ENCODE results near the gene FAM25A. TPM values are rescaled to one million over a fixed set of nuclear protein-coding genes. Genes with fewer than 3 reads are reported as not detected.
A peak's percentile ranks its signal among the peaks of the same experiment; 100 is the strongest.
"Not testable (repeated sequence)": the region's sequence is repeated elsewhere in the genome, so short reads cannot be mapped to it uniquely, and the experiment has no call there.

The FAM25A gene
- polyA plus RNA-seq (2013): not detected in 2 replicates

DNA sequence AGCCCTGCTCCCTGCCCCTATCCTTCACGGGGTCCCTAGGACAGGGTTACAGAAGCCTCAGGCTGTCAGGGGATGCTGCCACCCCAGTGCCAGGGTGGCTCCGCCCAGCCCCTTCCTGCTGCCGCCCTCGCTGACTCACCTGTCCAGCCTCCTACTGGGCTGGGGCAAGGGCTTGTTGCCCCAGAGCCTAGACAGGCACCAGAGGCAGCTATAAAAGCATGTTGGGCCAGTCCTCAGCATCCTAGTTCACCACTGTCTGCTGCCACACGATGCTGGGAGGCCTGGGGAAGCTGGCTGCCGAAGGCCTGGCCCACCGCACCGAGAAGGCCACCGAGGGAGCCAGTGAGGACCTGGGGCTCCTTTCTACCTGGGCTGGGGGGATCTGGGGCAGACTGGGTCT is at the start of gene FAM25A:
Gene FAM25A, plus strand, starts transcription at position 239 of the 400 bp plus-strand sequence. Its CDS starts 31 bp downstream, at position 270.
- H3K79me1 ChIP-seq (ENCODE audit: low read length); H4K8ac ChIP-seq (ENCODE audit: low read depth, low read length); H2BK5ac ChIP-seq (ENCODE audit: low read depth, low read length, poor library complexity); H2AK5ac ChIP-seq (ENCODE audit: low read length); H3K4ac ChIP-seq (ENCODE audit: low read depth, low read length); H3K18ac ChIP-seq (ENCODE audit: low read length); H3K4me2 ChIP-seq (ENCODE audit: low read length); H3K4me1 ChIP-seq (ENCODE audit: control insufficient read depth in 1 of 2, insufficient read depth in 2 of 2, low read length in 2 of 2); H3K9ac ChIP-seq (ENCODE audit: low read length); DNase-seq; H3K36me3 ChIP-seq (ENCODE audit: control insufficient read depth in 1 of 2, insufficient read depth in 2 of 2, low read length in 2 of 2); H3K14ac ChIP-seq (ENCODE audit: low read length); H3K4me3 ChIP-seq (ENCODE audit: low read depth, low read length); H3K27ac ChIP-seq (ENCODE audit: low read depth, low read length); H4K91ac ChIP-seq (ENCODE audit: low read depth, low read length); H3K79me2 ChIP-seq (ENCODE audit: control insufficient read depth, insufficient read depth, low read length, poor library complexity); H2AFZ ChIP-seq (ENCODE audit: insufficient read depth, low read length, poor library complexity); H4K12ac ChIP-seq (ENCODE audit: low read depth, low read length); H2BK120ac ChIP-seq (ENCODE audit: insufficient read depth, low read length, poor library complexity); H3K23ac ChIP-seq (ENCODE audit: low read length); H3K9me3 ChIP-seq (ENCODE audit: insufficient read depth, low read depth, low read length); H2BK12ac ChIP-seq (ENCODE audit: low read length); H3K27me3 ChIP-seq (ENCODE audit: insufficient read depth, low read length): not testable (repeated sequence)
- no CpG with 5 or more reads among the region's 9 CpGs for WGBS (ENCODE audit: extremely low coverage, insufficient coverage, insufficient read length)

DNA sequence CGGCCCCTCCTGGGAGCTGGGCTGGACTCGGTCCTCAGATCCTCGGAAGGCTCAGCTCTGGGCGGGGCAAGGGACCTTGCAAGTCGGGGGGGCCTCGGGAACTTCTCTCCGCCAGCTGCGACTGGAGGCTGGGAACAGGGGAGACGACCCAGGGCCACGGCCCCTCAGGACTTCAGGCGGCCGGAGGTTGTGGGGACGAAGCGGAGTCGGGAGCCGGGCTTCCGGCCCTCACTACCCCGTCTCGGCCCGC is 49.2 kb upstream of the FAM25A start:
- Histone ChIP-seq H3K4me1 (ENCODE audit: control insufficient read depth in 1 of 2, insufficient read depth in 2 of 2, low read length in 2 of 2) (peaks cover 10 to 17% of the 10 kb centered on the region in 2 experiments), H3K23ac (ENCODE audit: low read length) (no peak overlapping the region), H4K8ac (ENCODE audit: low read depth, low read length) (peak overlapping the region; percentile 63), H3K27ac (ENCODE audit: low read depth, low read length) (no peak overlapping the region), H3K9ac (ENCODE audit: low read length) (no peak overlapping the region), H3K18ac (ENCODE audit: low read length) (peak overlapping the region; percentile 58), H2BK120ac (ENCODE audit: insufficient read depth, low read length, poor library complexity) (peak overlapping the region; percentile 37), H3K79me2 (ENCODE audit: control insufficient read depth, insufficient read depth, low read length, poor library complexity) (peaks cover 5% of the 10 kb centered on the region), H4K12ac (ENCODE audit: low read depth, low read length) (peak overlapping the region; percentile 63), H3K36me3 (ENCODE audit: control insufficient read depth in 1 of 2, insufficient read depth in 2 of 2, low read length in 2 of 2) (no peaks in the 10 kb centered on the region), H3K4ac (ENCODE audit: low read depth, low read length) (peak overlapping the region; percentile 13), H3K14ac (ENCODE audit: low read length) (peak overlapping the region; percentile 43), H2BK12ac (ENCODE audit: low read length) (peak overlapping the region; percentile 16), H2AFZ (ENCODE audit: insufficient read depth, low read length, poor library complexity) (peak overlapping the region; percentile 59), H2BK5ac (ENCODE audit: low read depth, low read length, poor library complexity) (no peak overlapping the region), H4K91ac (ENCODE audit: low read depth, low read length) (peak overlapping the region; percentile 58), H3K27me3 (ENCODE audit: insufficient read depth, low read length) (no peaks in the 10 kb centered on the region), H3K9me3 (ENCODE audit: insufficient read depth, low read depth, low read length) (no peaks in the 10 kb centered on the region), H2AK5ac (ENCODE audit: low read length) (no peak overlapping the region), H3K4me2 (ENCODE audit: low read length) (peak overlapping the region; percentile 84), H3K79me1 (ENCODE audit: low read length) (peaks cover 7% of the 10 kb centered on the region), H3K4me3 (ENCODE audit: low read depth, low read length) (peak overlapping the region; percentile 69)
- no peak for DNase-seq
- WGBS (ENCODE audit: extremely low coverage, insufficient coverage, insufficient read length): no CpG with 5 or more reads among the region's 20 CpGs

DNA sequence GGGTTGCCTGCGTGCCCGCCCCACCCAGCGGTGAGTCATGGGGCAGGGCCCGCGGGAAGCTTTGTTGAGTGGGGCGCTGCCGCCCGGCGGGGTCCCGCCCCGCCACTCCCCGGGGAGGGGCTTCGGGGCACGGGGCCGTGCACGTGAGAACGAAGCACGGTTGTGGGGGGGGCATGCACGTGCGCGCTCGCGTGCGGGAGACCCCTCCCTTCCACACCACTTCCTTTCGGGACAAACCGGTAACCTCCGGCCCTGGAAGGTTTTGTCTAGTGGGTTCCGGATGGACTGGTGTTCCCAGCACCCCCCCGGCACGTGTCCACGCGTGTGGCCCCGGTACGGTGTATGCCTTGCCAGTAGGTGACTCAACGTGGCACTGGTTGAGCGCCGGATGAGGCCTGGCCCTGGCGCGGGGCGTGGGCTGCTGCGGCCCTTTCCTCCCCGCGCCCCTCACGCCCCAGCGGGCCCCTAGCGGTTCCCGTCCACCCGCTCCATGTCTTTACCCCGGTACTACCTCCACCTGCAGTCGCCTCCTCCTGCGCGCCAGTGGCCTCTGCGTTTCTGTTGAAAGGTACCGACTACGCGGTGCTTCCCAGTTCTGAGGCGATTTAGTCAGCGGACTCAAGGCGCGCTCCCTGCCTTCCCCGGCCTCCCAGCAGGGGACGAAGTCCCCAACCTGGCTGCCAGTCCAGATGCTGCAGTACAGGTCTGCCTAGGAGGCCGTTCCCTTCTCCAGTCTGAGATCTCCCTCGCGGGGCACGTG is 48.7 kb upstream of the FAM25A start:
- WGBS (ENCODE audit: extremely low coverage, insufficient coverage, insufficient read length): no CpG with 5 or more reads among the region's 66 CpGs
- H3K4me2 ChIP-seq (ENCODE audit: low read length): peak overlapping the region; percentile 84
- H2AFZ ChIP-seq (ENCODE audit: insufficient read depth, low read length, poor library complexity): peak overlapping the region; percentile 95
- peak overlapping the region; percentile 29 for H3K4ac ChIP-seq (ENCODE audit: low read depth, low read length)
- DNase-seq: peak; percentile 76 to 79
- peak overlapping the region; percentile 77 for H3K14ac ChIP-seq (ENCODE audit: low read length)
- no peaks in the 10 kb centered on the region for H3K36me3 ChIP-seq (ENCODE audit: control insufficient read depth in 1 of 2, insufficient read depth in 2 of 2, low read length in 2 of 2)
- no peaks in the 10 kb centered on the region for H3K9me3 ChIP-seq (ENCODE audit: insufficient read depth, low read depth, low read length)
- peak overlapping the region; percentile 82 for H4K91ac ChIP-seq (ENCODE audit: low read depth, low read length)
- peaks cover 5% of the 10 kb centered on the region for H3K79me2 ChIP-seq (ENCODE audit: control insufficient read depth, insufficient read depth, low read length, poor library complexity)
- H3K79me1 ChIP-seq (ENCODE audit: low read length): peaks cover 7% of the 10 kb centered on the region
- H3K23ac ChIP-seq (ENCODE audit: low read length): no peak overlapping the region
- H2BK12ac ChIP-seq (ENCODE audit: low read length): peak overlapping the region; percentile 32
- no peak overlapping the region for H2AK5ac ChIP-seq (ENCODE audit: low read length)
- no peaks in the 10 kb centered on the region for H3K27me3 ChIP-seq (ENCODE audit: insufficient read depth, low read length)
- no peak overlapping the region for H2BK5ac ChIP-seq (ENCODE audit: low read depth, low read length, poor library complexity)
- peaks cover 10 to 15% of the 10 kb centered on the region in 2 experiments for H3K4me1 ChIP-seq (ENCODE audit: control insufficient read depth in 1 of 2, insufficient read depth in 2 of 2, low read length in 2 of 2)
- H4K8ac ChIP-seq (ENCODE audit: low read depth, low read length): peak overlapping the region; percentile 83
- H2BK120ac ChIP-seq (ENCODE audit: insufficient read depth, low read length, poor library complexity): peak overlapping the region; percentile 70
- H3K4me3 ChIP-seq (ENCODE audit: low read depth, low read length): peak overlapping the region; percentile 69
- H3K18ac ChIP-seq (ENCODE audit: low read length): peak overlapping the region; percentile 58
- H3K27ac ChIP-seq (ENCODE audit: low read depth, low read length): no peak overlapping the region
- peak overlapping the region; percentile 41 for H4K12ac ChIP-seq (ENCODE audit: low read depth, low read length)
- no peak overlapping the region for H3K9ac ChIP-seq (ENCODE audit: low read length)

DNA sequence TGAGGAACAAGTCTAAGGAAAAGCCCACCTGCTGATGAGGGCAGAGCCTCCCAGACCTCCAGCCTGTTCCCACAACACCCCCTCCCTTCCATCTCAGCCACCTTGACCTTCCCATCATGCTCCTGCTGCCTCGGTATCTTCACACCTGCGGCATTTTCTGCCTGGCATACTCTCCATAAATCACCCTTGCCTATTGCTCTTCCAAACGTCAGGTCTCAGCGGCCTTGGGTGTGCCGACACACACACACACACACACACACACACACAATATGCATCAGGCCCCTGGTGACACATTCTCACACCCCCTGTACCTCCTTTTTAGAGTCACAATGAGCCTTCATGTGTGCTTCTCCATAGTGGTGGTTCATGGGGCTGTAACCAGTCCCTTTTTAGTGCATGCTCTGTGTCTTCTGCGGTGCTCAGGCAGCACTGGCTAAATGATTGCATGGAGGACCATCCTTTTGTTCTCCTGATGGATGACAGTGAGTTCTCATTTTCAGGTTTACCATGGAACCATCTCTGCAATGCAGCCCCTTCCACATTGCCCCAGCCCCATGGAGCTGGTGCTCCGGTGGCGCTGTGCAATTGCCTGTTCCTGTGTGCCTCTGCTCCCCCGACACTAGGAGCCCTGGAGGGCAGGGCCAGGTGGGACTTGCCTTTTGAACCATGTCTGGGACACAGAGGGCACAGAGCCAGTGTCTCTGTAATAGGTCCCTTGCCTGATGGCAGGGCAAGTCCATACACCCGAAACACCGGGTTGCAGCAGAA is 47.3 kb upstream of the FAM25A start:
- no CpG with 5 or more reads among the region's 11 CpGs for WGBS (ENCODE audit: extremely low coverage, insufficient coverage, insufficient read length)
- Histone ChIP-seq H3K79me2 (ENCODE audit: control insufficient read depth, insufficient read depth, low read length, poor library complexity) (peaks cover 5% of the 10 kb centered on the region), H3K18ac (ENCODE audit: low read length) (no peak overlapping the region), H3K14ac (ENCODE audit: low read length) (no peak overlapping the region), H3K4ac (ENCODE audit: low read depth, low read length) (no peak overlapping the region), H3K23ac (ENCODE audit: low read length) (no peak overlapping the region), H3K9me3 (ENCODE audit: insufficient read depth, low read depth, low read length) (no peaks in the 10 kb centered on the region), H3K27ac (ENCODE audit: low read depth, low read length) (no peak overlapping the region), H2AK5ac (ENCODE audit: low read length) (no peak overlapping the region), H4K8ac (ENCODE audit: low read depth, low read length) (no peak overlapping the region), H3K4me2 (ENCODE audit: low read length) (no peak overlapping the region), H3K79me1 (ENCODE audit: low read length) (peaks cover 7% of the 10 kb centered on the region), H3K9ac (ENCODE audit: low read length) (no peak overlapping the region), H3K4me1 (ENCODE audit: control insufficient read depth in 1 of 2, insufficient read depth in 2 of 2, low read length in 2 of 2) (peaks cover 10 to 15% of the 10 kb centered on the region in 2 experiments), H2BK120ac (ENCODE audit: insufficient read depth, low read length, poor library complexity) (no peak overlapping the region), H3K27me3 (ENCODE audit: insufficient read depth, low read length) (no peaks in the 10 kb centered on the region), H4K91ac (ENCODE audit: low read depth, low read length) (no peak overlapping the region), H2AFZ (ENCODE audit: insufficient read depth, low read length, poor library complexity) (no peak overlapping the region), H4K12ac (ENCODE audit: low read depth, low read length) (no peak overlapping the region), H3K36me3 (ENCODE audit: control insufficient read depth in 1 of 2, insufficient read depth in 2 of 2, low read length in 2 of 2) (no peaks in the 10 kb centered on the region), H2BK5ac (ENCODE audit: low read depth, low read length, poor library complexity) (no peak overlapping the region), H2BK12ac (ENCODE audit: low read length) (no peak overlapping the region), H3K4me3 (ENCODE audit: low read depth, low read length) (no peak overlapping the region)
- no peak for DNase-seq
